Measurements from ENCODE around the gene FAM174B.

DNA sequence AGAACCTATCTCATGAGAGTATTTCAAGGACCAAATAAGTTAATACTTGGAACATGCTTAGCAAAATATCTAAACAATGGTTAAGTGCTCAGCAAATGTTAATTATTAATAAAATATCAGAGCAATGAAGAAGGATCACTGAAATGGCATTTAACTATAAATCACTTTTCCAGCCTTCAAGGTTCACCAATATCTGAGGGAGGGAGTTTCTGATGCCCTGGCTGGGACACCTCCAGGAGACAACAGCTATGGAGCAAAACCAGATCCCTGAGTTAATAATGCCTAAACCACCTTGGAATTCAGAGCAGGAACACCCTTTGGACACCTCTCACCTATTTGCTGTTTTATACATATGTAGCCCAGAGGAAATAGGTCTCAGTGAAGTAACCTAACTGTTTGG is 6.4 kb upstream of the FAM174B start:
- TF ChIP-seq, protein P1, sequence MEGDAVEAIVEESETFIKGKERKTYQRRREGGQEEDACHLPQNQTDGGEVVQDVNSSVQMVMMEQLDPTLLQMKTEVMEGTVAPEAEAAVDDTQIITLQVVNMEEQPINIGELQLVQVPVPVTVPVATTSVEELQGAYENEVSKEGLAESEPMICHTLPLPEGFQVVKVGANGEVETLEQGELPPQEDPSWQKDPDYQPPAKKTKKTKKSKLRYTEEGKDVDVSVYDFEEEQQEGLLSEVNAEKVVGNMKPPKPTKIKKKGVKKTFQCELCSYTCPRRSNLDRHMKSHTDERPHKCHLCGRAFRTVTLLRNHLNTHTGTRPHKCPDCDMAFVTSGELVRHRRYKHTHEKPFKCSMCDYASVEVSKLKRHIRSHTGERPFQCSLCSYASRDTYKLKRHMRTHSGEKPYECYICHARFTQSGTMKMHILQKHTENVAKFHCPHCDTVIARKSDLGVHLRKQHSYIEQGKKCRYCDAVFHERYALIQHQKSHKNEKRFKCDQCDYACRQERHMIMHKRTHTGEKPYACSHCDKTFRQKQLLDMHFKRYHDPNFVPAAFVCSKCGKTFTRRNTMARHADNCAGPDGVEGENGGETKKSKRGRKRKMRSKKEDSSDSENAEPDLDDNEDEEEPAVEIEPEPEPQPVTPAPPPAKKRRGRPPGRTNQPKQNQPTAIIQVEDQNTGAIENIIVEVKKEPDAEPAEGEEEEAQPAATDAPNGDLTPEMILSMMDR (IDR thresholded peaks at IDR 0.05; ENCODE audit: poor library complexity, severe bottlenecking), result no peak
- no peak for TF ChIP-seq EZH2 (IDR thresholded peaks at IDR 0.05; ENCODE audit: borderline replicate concordance, insufficient read depth, low read length, poor library complexity, severe bottlenecking)
- TF ChIP-seq EP300 (conservative IDR thresholded peaks at IDR 0.05; ENCODE audit: poor library complexity, severe bottlenecking), result no peak
- no peak for TF ChIP-seq TAF1 (IDR thresholded peaks at IDR 0.05; ENCODE audit: low read depth)
